ENCODE results near the gene CHRNG. TPM values are rescaled to one million over a fixed set of nuclear protein-coding genes. Genes with fewer than 3 reads are reported as not detected.
A peak's percentile ranks its signal among the peaks of the same experiment; 100 is the strongest.

The CHRNG gene
- polyA plus RNA-seq, 1 experiment, result not detected

- H3K4me3 ChIP-seq (ENCODE audit: low read depth, low read length), result no peak overlapping the region
- peaks cover 35% of the 10 kb centered on the region for H3K27me3 ChIP-seq (ENCODE audit: control insufficient read depth, insufficient read depth, low read length)
- DNase-seq (ENCODE audit: low read depth), result no peak
- H3K36me3 ChIP-seq (ENCODE audit: control insufficient read depth, insufficient read depth, low read length), result no peaks in the 10 kb centered on the region
- TF ChIP-seq, protein P1, sequence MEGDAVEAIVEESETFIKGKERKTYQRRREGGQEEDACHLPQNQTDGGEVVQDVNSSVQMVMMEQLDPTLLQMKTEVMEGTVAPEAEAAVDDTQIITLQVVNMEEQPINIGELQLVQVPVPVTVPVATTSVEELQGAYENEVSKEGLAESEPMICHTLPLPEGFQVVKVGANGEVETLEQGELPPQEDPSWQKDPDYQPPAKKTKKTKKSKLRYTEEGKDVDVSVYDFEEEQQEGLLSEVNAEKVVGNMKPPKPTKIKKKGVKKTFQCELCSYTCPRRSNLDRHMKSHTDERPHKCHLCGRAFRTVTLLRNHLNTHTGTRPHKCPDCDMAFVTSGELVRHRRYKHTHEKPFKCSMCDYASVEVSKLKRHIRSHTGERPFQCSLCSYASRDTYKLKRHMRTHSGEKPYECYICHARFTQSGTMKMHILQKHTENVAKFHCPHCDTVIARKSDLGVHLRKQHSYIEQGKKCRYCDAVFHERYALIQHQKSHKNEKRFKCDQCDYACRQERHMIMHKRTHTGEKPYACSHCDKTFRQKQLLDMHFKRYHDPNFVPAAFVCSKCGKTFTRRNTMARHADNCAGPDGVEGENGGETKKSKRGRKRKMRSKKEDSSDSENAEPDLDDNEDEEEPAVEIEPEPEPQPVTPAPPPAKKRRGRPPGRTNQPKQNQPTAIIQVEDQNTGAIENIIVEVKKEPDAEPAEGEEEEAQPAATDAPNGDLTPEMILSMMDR (IDR thresholded peaks at IDR 0.05; ENCODE audit: insufficient read depth, low read depth, low read length), result peak; percentile 27; the same call in 1 of the 2 replicates
- ChIA-PET POLR2A (no interaction called here), CTCF (interaction anchor here (0.6 to 4.1 kb wide), 18 partner anchors 10 to 676 kb away, joined by 3 to 29 read pairs (median 4); partner anchors contain the start of gene ALPI)
Measured at GRCh38 chr2:232521959-232522622, 17.4 kb upstream of the CHRNG start.

GRCh38 chr2:232522623-232523401, 16.7 kb upstream of the CHRNG start:
- no peak for DNase-seq (ENCODE audit: low read depth)
- POLR2A ChIA-PET, result no interaction called here
- CTCF ChIA-PET, result interaction anchor here (0.6 to 4.1 kb wide), 17 partner anchors 10 to 675 kb away, joined by 3 to 29 read pairs (median 5); partner anchors contain the start of genes EIF4E2 and TIGD1
- H3K36me3 ChIP-seq (ENCODE audit: control insufficient read depth, insufficient read depth, low read length), result no peaks in the 10 kb centered on the region
- TF ChIP-seq, protein P1 (IDR thresholded peaks at IDR 0.05; ENCODE audit: insufficient read depth, low read depth, low read length), result no peak
- peaks cover 36% of the 10 kb centered on the region for H3K27me3 ChIP-seq (ENCODE audit: control insufficient read depth, insufficient read depth, low read length)
- H3K4me3 ChIP-seq (ENCODE audit: low read depth, low read length), result no peak overlapping the region

DNA sequence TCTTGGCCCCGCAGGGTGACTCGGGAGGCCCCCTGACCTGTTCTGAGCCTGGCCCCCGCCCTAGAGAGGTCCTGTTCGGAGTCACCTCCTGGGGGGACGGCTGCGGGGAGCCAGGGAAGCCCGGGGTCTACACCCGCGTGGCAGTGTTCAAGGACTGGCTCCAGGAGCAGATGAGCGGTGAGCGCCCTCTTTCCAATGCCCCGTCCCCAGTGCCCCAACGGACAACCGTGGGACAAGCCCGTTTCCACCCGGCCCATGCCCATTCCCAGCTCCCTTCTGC, 16.1 kb upstream of the CHRNG start:
- POLR2A ChIA-PET, result no interaction called here
- DNase-seq (ENCODE audit: low read depth), result no peak
- TF ChIP-seq, protein P1 (IDR thresholded peaks at IDR 0.05; ENCODE audit: insufficient read depth, low read depth, low read length), result no peak
- H3K27me3 ChIP-seq (ENCODE audit: control insufficient read depth, insufficient read depth, low read length), result peaks cover 36% of the 10 kb centered on the region
- no peak overlapping the region for H3K4me3 ChIP-seq (ENCODE audit: low read depth, low read length)
- no peaks in the 10 kb centered on the region for H3K36me3 ChIP-seq (ENCODE audit: control insufficient read depth, insufficient read depth, low read length)
- CTCF ChIA-PET, result interaction anchor here (0.9 to 4.1 kb wide), 8 partner anchors 9 to 623 kb away, joined by 3 to 29 read pairs (median 8); partner anchors contain the start of genes EIF4E2 and TIGD1

DNA sequence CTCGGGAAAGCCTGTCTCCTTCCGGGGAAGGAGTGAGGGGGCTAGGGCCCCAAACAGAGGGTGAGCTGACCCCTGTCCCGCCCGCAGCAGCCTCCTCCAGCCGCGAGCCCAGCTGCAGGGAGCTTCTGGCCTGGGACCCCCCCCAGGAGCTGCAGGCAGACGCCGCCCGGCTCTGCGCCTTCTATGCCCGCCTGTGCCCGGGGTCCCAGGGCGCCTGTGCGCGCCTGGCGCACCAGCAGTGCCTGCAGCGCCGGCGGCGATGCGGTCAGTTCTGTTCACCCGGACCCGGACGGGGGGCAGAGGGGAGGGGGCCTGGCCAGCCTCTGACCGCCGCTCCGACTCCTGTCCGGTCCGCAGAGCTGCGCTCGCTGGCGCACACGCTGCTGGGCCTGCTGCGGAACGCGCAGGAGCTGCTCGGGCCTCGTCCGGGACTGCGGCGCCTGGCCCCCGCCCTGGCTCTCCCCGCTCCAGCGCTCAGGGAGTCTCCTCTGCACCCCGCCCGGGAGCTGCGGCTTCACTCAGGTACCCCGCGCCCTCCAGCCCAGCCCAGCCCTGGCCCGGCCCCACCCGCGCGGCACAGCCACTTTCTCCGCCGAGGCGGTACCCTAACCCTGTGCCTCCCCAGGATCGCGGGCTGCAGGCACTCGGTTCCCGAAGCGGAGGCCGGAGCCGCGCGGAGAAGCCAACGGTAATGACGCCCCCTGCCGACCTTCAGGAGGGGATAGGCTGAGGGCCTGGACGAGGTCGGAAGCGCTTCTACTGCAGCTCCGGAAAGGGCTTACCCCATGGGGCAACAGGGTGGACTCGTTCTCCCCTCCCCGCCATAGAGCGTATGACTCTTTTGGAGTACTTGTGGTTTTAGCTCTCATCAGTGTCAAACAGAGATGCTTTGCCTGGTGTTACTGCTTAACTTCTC, 15.6 kb upstream of the CHRNG start:
- Histone ChIP-seq H3K4me3 (ENCODE audit: low read depth, low read length) (no peak overlapping the region), H3K27me3 (ENCODE audit: control insufficient read depth, insufficient read depth, low read length) (peaks cover 36% of the 10 kb centered on the region), H3K36me3 (ENCODE audit: control insufficient read depth, insufficient read depth, low read length) (no peaks in the 10 kb centered on the region)
- ChIA-PET POLR2A (no interaction called here), CTCF (interaction anchor here (0.9 to 4.1 kb wide), 8 partner anchors 9 to 624 kb away, joined by 3 to 29 read pairs (median 8); partner anchors contain the start of genes EIF4E2 and TIGD1)
- TF ChIP-seq, protein P1 (IDR thresholded peaks at IDR 0.05; ENCODE audit: insufficient read depth, low read depth, low read length), result 0 out of 2 replicates have a peak, but pooled peaks have one; percentile 16
- no peak for DNase-seq (ENCODE audit: low read depth)

Measured in BJ (cell line).